GM18858 (cell line): Measurements from ENCODE around the gene DIAPH1.

ENCODE experiments used
- ATAC-seq: cut with Tn5 transposase; IDR thresholded peaks from one replicate; pipeline ENCODE4 v1.9.1; 2021; ENCODE audit not compliant: unreplicated experiment

Gene DIAPH1

DNA sequence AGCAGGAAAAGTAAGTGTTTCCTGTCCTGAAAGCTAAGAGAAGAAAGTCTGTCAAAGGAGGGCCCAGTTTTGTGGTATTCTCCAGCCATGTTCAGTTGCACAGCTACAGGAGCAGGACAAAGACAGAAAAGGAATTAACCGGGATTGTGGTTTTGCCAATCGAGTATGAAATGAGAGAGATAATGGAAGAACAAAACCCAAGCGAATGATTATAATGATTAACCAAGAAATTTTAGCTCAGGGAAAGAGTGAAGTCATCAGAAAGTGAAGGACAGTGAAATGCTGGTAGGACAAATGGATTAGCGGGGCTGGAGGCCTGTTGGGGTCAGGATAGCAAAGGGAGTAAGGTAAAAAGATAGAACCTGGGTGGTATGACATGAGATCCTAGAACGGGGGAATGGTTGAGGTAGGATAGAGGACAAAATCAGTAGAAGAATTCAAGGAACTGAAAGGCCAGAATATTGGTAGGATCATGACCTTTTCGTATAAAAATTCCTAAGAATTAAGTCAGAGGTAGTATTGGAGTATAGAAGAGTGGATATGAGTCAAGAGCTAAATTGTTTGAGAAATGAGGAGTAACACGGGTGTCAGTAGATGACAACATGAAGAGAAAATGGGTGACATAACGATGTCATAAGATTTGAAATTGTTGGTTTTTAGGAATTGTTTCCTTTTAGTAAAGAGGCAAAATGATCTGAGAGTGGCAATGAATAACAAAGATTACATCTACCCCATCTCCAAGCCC is 52.8 kb downstream of the DIAPH1 start:
- ATAC-seq: no peak

DNA sequence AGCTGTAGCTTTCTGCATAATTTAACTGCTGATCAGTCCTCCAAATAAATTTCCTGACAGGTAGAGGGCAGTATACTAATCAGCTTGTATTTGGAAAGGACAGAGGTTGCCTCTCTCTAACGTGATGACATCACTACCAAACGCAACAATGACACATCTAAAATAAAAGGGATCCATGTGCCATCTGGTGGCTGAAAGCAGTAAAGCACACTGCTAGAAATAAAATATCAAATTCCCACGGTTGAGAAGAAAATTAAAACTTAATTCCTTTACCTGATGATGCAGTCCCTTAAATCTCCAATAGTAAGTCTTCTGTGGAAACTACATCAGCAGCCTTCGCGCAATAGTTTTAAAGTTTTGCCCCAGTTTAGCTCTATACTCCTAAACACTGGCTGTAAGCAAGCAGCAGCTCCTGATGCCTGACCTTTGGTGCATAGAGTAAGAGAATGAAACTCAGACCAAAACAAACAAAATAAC is 54.5 kb downstream of the DIAPH1 start:
- peak; percentile 92 for ATAC-seq

DNA sequence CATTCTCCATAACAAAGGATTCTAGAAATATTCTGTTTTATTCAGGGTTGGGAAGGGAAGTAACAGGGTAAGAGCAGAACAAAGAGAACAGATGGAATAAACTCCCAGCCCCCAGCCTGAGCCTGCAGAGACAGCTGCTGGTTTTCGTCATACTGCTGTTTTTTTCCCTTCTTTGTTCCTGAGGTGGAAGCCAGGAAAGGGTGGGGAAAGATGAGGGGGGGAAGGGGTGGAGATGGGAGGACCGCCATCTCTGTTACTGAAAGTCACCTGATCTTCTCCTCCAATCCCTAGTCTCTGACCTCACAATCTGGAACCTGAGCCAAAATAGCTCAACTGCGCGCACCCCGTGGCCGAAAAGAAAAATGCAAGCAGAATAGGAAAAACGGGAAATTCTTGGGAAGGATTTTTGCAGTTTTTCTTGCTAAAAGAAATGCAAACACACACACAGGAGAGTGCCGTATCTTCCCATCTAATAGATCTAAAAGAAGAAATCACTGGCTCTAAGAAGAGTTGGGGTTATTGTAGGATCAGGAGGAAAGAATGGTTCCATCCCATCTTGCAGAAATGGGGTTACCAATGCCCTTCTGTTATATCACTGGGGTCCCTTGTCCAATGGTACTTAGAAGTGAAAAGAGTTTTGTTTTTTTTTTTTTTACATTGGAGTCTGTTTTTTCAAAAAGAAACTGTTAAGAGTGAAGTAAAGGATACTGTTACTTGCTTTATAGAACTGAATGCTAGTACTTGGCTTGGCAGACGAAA is 57.9 kb downstream of the DIAPH1 start:
- no peak for ATAC-seq

DNA sequence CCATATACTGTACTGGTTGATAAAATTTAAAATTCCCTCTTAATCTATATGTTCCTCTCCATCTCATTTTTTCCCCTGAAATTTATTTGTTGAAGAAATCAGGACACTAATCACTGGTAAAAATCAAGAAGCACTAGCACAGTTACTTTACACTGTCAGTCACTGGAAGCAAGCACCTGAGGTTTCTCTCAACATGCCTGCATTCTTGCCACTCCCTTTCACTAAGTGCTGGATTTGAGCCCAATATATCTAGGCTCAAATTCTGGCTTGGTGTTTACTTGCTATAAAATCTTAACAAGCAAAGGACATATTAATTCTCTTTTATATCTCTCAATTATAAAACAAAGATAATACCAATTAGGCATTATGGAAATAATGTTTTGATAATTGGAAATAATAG is 58.6 kb downstream of the DIAPH1 start:
- no peak for ATAC-seq

DNA sequence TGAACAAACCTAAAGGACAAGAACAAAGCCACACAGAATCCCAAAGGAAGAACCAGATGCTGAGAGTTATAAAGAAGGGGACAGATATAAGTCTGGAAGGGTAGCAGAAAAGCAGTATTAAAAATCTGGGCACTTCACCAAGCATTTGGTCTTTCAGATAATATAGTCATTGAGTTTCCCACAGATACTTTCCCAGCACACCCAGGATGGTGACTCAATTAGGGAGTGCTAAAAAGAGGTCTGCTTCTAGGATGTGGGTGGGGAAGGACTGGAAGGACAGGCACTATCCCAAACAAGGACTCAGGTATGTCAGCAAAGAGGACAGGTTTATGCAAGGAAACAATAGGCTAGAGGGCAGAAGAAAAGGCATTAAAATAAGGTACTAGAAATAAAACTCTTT is 59.3 kb downstream of the DIAPH1 start:
- no peak for ATAC-seq

DNA sequence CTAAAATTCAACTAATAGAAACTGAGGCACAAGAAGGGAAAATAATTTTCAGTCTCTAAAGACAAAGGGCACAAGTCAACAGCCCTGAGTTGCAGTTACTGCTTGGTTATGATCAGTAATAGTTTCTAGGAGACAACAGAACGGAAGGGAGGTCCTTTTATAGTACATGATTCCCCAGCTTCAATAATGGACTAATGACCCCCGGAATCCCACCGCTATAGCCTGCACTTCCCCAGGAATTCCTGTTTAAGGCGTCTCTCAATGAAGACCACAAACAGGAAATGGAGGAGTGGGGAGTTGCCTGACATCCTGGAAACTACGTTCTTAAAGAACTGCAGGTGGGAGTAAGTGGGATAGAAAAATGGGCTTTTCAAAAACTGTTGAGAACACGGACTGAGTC is 60.6 kb downstream of the DIAPH1 start:
- no peak for ATAC-seq

DNA sequence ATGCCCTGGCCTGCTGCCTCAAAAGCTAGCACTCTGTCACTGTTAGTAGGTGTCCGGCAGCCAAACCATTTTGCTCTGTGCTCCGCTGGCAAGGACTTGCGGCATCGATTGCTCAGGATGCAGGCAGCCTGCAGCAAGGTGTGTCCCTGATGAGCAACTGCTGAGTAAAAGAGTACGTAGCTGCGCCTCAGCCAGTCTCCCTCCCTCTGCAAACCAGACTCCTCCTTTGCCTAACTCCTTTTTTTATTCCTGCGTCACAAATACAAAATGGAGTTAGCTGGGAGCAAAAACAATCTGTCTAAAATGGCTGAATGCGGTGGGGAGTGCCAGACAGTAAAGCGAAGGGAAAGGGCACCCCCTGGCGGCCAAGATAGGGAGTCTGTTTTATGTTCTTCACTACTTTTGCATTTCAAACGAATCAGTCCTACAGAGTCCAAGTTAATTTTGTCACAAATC is 61.1 kb downstream of the DIAPH1 start:
- ATAC-seq: peak; percentile 76

DNA sequence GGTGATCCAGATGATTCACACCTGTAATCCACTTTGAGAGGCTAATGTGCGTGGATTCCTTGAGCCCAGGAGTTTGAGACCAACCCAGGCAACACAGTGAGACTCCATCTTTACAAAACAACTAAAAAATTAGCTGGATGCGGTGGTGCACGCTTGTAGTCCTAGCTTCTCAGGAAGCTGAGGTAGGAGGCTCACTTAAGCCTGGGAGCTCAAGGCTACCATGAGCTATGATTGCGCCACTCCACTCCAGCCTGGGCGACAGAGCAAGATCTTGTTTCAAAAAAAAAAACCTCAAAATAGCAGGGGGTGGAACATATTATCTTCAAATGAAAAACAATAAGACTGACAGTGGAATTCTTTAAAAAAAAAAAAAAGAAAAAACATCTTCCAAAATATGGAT is 70.9 kb downstream of the DIAPH1 start:
- ATAC-seq: no peak

DNA sequence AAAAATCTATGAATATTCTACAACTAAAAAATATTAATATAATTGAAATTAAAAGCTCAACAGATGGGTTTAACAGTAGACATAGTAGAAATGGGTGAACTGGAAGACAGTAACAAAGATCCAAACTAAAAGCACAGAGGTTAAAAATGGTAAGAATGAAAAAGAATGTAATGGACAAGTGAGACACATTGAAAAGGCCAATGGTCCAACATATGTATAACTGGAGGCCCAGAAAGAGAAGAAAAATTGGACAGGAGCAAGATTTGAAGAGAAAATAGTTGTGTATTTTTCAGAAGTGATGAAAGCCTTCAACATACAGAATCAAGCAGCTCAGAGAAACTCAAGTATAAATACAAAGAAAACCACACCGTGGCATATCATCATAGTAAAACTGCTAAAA is 71.3 kb downstream of the DIAPH1 start:
- ATAC-seq: no peak

DNA sequence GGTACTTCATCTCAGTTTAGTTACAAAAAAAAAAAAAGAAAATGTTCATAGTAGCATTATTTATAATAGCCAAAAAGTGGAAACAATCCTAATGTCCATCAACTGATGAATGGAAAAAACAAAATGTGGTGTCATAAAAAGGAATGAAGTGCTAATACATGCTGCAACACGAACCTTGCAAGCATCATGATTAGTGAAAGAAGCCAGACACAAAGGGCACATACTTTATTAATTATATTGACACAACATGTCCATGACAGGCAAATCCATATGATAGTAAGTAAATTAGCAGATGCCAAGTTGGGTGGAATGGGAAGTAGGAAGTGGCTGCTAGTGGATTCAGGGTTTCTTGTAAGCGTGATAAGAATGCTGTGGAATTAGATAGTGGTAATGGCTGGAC is 75.7 kb downstream of the DIAPH1 start:
- no peak for ATAC-seq

DNA sequence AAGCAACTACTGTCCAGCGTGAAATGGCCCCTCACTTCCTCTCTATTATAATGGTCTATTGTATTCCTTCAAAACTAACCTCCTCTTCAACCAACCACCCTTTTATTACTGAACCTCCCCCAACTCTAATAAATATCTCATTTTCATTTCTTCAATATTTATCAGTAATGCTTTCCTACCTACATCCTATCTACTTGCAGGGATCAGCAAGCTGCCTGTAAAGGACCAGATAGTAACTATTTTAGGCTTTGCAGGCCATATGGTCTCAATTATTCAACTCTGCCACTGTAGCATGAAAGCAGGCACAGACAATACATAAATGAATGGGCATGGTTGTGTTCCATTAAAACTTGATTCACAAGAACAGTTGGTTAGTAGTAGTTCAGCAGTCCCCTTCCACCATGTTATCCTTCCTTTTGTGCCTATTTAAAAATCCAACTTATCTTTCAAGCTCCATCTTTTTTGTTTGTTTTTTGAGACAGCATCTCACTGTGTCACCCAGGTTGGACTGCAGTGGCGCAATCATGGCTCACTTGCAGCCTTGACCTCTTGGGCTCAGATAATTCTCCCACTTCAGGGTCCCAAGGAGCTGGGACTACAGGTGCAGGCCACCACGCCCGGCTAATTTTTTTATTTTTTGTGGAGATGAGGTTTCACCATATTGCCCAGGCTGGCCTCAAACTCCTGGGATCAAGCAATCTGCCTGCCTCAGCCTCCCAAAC is 84.1 kb downstream of the DIAPH1 start:
- ATAC-seq: no peak

DNA sequence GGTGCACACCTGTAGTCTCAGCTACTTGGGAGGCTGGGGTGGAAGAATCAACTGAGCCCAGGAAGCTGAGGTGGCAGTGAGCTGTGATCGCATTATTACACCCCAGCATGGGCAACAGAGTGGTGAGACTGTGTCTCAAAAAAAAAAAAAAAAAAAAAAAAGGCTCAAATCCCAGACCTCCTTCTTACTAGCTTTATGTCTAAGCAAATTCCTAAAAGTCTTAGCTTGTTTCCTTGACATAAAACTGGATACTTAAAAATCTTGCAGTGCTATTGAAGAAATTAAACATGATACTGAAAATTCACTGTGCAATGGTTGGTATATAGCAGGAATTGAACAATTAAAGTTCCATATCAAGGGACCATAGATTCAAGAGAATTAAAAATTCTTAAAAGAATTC is 84.9 kb downstream of the DIAPH1 start:
- ATAC-seq: no peak

DNA sequence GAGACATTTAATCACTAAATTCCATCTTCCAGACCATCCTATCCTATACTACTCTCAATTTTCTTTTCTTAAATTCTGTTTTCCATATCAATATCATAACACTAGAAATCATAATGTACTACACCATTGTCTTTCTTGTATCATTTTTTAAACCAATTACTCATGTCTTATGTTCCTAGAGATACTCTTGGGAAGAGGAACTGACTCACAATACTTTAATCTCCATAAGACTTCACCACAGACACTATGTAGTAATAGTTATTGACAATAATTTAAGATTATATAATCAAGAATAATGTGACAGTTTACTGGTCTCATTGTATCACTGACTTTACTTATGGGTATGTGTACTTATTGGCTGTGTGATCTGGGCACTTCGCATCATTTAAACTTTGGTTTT is 86.1 kb downstream of the DIAPH1 start:
- no peak for ATAC-seq

DNA sequence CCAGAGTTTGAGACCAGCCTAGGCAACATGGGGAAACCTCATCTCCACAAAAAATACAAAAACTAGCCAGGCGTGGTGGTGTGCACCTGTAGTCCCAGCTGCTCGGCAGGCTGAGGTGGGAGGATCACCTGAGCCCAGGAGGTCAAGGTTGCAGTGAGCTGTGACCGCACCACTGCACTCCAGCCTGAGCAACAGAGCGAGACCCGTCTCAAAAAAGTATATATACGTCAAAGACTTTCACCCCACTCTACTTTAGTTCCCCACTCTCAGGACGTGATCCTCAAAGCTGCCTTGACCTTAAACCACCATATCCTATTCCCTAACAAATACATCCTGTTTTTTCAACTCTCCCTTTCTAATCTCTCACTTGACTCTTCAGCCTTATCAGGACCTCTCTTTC is 88.9 kb downstream of the DIAPH1 start:
- ATAC-seq: peak; percentile 50

DNA sequence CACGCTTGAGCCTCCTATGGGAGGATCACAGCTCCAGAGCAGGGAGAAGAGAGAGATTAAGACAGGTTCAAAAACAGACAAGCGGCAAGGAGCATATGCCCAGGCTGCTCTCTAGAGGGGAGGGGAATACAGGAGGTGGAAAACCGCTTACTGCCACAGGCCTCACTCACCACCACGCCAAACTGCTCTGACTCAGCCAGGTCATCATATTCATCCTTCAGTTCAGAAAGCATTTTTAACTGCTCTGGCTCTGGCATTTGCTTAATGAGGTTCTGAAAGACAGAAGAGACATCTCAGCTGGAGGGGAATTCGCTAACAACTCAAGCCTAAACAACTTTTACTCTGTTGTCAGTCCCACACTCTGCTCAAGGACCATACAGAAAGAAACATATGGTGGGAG is 89.8 kb downstream of the DIAPH1 start:
- ATAC-seq: peak; percentile 50

DNA sequence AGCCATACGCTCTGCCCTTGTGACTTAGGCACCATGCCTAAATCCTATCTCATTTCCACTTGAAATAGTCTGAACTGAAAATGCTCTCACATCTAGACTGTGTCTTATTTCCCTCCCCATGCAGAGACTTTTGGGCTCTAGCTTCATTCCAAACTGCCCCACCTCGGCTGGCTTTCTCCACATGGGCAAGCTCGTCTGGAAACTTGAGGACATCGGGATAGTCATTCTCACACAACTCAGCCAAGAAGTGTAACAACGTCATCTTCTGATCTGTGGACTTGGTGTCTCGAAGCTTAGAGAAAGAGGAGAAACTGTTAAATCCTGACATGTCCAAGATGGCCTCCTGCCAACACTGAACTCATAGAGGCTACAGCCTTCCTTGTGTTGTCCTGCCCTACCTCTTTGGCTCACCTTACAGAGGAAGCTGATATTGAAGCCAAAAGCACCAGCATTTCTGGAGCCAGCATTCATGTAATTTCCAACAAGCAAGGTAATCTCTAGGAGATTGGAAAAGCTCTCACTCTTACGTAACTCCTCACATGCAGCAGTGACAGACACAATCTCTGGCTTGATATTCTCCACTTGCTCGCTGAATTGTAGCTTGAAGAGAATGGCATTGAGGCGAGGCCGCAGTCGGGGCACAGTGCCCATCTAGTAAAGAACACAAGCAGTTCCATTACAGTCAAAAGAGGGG is 90.4 kb downstream of the DIAPH1 start:
- no peak for ATAC-seq

DNA sequence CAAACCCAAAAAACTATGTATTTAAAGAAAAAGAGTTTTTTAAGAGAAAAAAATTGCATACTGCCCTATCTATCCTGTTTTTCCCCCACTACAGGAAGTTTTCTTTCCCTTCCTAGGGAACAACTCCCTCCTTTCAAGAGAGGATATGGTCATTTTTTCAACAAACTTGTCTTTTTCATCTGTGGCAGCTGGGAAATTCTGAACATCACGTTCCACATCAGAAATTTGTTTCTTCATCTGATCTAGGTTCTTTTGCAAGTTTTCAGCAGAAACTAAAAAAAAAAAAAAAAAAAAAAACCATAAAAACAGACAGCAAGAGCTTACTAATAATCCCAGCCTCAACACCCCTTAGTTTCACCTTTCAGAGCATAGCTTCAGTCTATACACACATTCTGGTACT is 91.4 kb downstream of the DIAPH1 start:
- ATAC-seq: no peak

DNA sequence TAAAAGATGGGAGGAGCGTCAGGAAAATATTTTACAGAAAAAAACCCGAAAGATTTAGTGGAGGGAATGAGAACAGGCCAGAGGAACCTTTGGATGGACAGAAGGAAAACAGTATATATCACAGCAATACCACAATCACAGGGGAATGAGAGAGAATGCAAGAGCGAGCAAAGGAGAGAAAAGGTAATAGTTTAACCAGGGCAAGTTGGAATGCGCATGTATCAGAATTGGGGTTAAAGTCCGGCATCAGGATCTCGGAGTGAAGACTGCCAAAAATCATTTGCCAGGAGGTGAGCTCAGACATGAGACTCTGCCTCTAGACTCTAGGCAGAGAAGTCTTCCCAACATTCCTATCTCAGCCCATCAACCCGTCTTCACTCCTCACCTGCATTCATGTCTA is 93.1 kb downstream of the DIAPH1 start:
- ATAC-seq: no peak

DNA sequence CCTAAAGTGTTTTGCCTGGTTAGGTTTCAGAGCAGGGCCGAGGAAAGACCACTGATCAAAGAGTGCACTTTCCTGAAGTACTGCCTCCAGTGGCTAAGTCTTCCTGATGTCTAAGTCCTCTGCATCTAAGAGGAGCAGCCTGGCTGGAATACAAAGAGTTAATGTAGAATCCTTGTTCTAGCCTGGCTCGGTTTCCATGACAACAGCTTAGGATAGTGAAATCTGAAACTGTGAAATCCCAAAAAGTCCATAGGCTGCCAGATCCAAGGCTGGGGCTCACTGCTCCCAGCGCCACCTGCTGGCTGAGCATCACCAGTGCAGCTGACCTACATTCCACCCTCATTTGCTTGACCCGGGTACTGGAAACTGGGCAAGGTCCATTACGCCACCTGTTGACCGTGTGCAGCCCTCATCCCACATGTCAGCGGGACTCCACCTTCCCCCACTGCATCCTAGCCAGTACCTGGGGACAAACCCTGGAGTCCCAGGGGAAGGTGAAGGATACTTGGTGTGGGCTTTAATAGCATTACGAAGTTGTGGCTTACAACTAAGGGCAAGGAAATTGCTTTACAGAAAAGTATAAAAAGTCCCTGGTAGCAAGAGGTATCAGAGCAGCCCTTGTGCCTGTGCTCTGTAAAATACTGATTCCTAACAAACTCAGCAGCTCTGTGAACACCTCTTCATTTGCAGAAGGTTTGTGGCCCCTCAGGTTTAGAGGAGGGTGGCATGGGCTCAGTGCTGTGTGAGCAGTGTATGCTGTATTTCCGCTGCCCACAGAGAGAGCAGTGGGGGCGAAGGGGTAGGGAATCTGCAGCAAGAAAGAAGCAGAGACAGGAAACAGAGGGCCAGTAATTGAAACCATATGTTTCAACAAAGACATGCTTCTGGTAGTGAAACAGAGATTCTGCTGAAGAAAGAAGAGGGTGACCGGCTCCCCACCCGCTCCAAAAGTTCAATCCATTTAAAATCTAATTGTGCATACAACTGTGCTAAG is 93.9 kb downstream of the DIAPH1 start:
- ATAC-seq: peak; percentile 40

DNA sequence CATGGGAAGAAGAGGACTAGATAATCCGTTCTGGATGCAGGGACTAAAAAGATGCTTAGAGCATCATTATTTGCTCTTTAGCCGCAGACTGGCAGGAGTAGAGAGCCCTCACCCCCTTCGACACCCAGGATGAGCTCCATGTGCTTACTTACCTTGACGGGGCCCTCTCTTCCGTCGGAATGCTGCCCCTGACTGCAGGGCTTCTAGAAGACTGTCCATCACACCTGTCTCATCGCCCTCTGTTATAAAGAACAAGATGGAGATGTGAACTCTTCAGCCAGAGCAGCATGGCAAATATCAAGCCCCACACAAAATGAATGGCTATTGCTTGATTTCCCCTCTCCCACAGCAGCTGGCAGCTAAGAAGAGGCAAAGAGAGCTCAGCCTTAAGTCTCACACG is 94.8 kb downstream of the DIAPH1 start:
- no peak for ATAC-seq
